Liver (tissue), 9 donors: ENCODE measurements around the gene PCYT2. TPM values are rescaled to one million over a fixed set of nuclear protein-coding genes. Genes with fewer than 3 reads are reported as not detected.

ENCODE experiments used
- DNase-seq: peaks from one replicate; pipeline ENCODE4 v3.0.0-alpha.2; 2017; ENCODE audit warnings: low spot score
- H3K27ac ChIP-seq, 2 donors: one replicate each; pipeline ENCODE4 v1.7.0; 2013; ENCODE audit warnings: inconsistent platforms in 2 of 2, low read length in 2 of 2, control low read depth in 1 of 2, low read depth in 1 of 2, mild to moderate bottlenecking in 1 of 2
- H3K27me3 ChIP-seq, 4 donors: one replicate each; pipeline versions ENCODE4 v1.6.1 to v1.7.0; 2013; ENCODE audit warnings: low read length in 3 of 4, inconsistent platforms in 1 of 4, mild to moderate bottlenecking in 1 of 4, moderate library complexity in 1 of 4; ENCODE audit not compliant: control insufficient read depth in 4 of 4, insufficient read depth in 4 of 4
- H3K36me3 ChIP-seq, 4 donors: one replicate each; pipeline versions ENCODE4 v1.6.1 to v1.7.0; 2013; ENCODE audit warnings: low read length in 3 of 4, mild to moderate bottlenecking in 3 of 4, low read depth in 1 of 4, moderate library complexity in 1 of 4; ENCODE audit not compliant: control insufficient read depth in 4 of 4, insufficient read depth in 3 of 4
- H3K4me1 ChIP-seq, 4 donors: one replicate each; pipeline versions ENCODE4 v1.6.1 to v1.7.0; 2013; ENCODE audit warnings: low read length in 3 of 4, mild to moderate bottlenecking in 3 of 4, moderate library complexity in 1 of 4; ENCODE audit not compliant: control insufficient read depth in 4 of 4, insufficient read depth in 4 of 4
- H3K4me3 ChIP-seq, 3 donors: one replicate each; pipeline versions ENCODE4 v1.6.1 to v1.7.0; 2013; ENCODE audit warnings: low read length in 3 of 3, control low read depth in 1 of 3, low read depth in 1 of 3, mild to moderate bottlenecking in 1 of 3
- H3K9ac ChIP-seq, 2 donors: one replicate each; pipeline ENCODE4 v1.7.0; 2013; ENCODE audit warnings: low read length in 2 of 2, mild to moderate bottlenecking in 2 of 2, moderate library complexity in 2 of 2, control low read depth in 1 of 2, low read depth in 1 of 2
- H3K9me3 ChIP-seq, 4 donors: one replicate each; pipeline versions ENCODE4 v1.6.1 to v1.7.0; 2013; ENCODE audit warnings: low read length in 3 of 4; ENCODE audit not compliant: control insufficient read depth in 4 of 4
- ATF3 ChIP-seq: IDR thresholded peaks from 2 replicates; pipeline ENCODE4 v1.6.1; 2016; ENCODE audit warnings: antibody characterized with exemption
- CTCF ChIP-seq: fragments of 150-350 bp; IDR thresholded peaks from 2 replicates; pipeline ENCODE4 v1.5.1; 2017; ENCODE audit warnings: improper control_type of control experiment, low read depth, low read length; ENCODE audit not compliant: missing input control
- EGR1 ChIP-seq, 2 donors: IDR thresholded peaks; 2 replicates each; pipeline ENCODE4 v1.6.1; 2016 to 2018; ENCODE audit warnings: antibody characterized with exemption in 2 of 2, low read depth in 2 of 2
- FOXA1 ChIP-seq: IDR thresholded peaks from 2 replicates; pipeline ENCODE4 v1.6.1; 2016; ENCODE audit warnings: antibody characterized with exemption
- GABPA ChIP-seq, 2 donors: IDR thresholded peaks in 1 of 2; conservative IDR thresholded peaks in 1 of 2; 2 replicates each; pipeline ENCODE4 v1.6.1; 2016; ENCODE audit warnings: antibody characterized with exemption in 2 of 2, mild to moderate bottlenecking in 1 of 2, moderate library complexity in 1 of 2
- HNF4A ChIP-seq, 2 donors: conservative IDR thresholded peaks; 2 replicates each; pipeline ENCODE4 v1.6.1; 2016; ENCODE audit warnings: antibody characterized with exemption in 2 of 2, mild to moderate bottlenecking in 2 of 2
- MAX ChIP-seq: IDR thresholded peaks from 2 replicates; pipeline ENCODE4 v1.6.1; 2016; ENCODE audit warnings: antibody characterized with exemption
- REST ChIP-seq: IDR thresholded peaks from 2 replicates; pipeline ENCODE4 v1.6.1; 2016; ENCODE audit warnings: antibody characterized with exemption, mild to moderate bottlenecking
- RXRA ChIP-seq, 2 donors: IDR thresholded peaks; 2 replicates each; pipeline ENCODE4 v1.6.1; 2017 to 2018; ENCODE audit warnings: antibody characterized with exemption in 2 of 2, mild to moderate bottlenecking in 1 of 2
- SP1 ChIP-seq: IDR thresholded peaks from 2 replicates; pipeline ENCODE4 v1.6.1; 2018; ENCODE audit warnings: antibody characterized with exemption, mild to moderate bottlenecking
- YY1 ChIP-seq: IDR thresholded peaks from 2 replicates; pipeline ENCODE4 v1.6.1; 2016; ENCODE audit warnings: antibody characterized with exemption, mild to moderate bottlenecking
- WGBS: extraction: QIAGEN DNeasy Blood & Tissue Kit; methylation state at CpG from one replicate; pipeline ENCODE4 v1.1.7; 2013; 5-methylcytosine and 5-hydroxymethylcytosine counted together
- polyA plus RNA-seq, 2 donors: library from polyadenylated mRNA; stranded (reverse) in 1 of 2; unstranded in 1 of 2; fragments of 200-250 nt in 1 of 2; fragments of >200 nt in 1 of 2; fragmentation: Nextera tagmentation in 1 of 2; extraction: Ambion mirVana in 1 of 2; gene quantifications; one replicate each; pipeline versions ENCODE4 v1.2.1 to v1.2.3, GENCODE V29; 2013 to 2015
- total RNA-seq, 2 donors: library from RNA; depleted of rRNA; stranded (reverse); fragments of >200 nt; gene quantifications; one replicate each; pipeline ENCODE4 v1.2.3, GENCODE V29; 2014
- donor health status: healthy.
- donor health status: healthy.
- donor health status: healthy.
- donor health status: healthy.
- donor health status: healthy.

The PCYT2 gene
- total and polyA plus RNA-seq, 4 donors, result 63.9 to 101 (median 88.4) TPM

GRCh38 chr17:81877569-81877968 lies 33.6 kb downstream of the PCYT2 start:
- H3K27me3 ChIP-seq, result no peaks in the 10 kb centered on the region
- H3K9me3 ChIP-seq, result no peaks in the 10 kb centered on the region
- DNase-seq, result no peak
- H3K9ac ChIP-seq, result no peak overlapping the region
- TF ChIP-seq REST, result no peak
- TF ChIP-seq RXRA (IDR thresholded peaks at IDR 0.05), result no peak
- TF ChIP-seq EGR1 (IDR thresholded peaks at IDR 0.05; ENCODE audit: low read depth in 2 of 2), result no peak
- peaks cover 0 to 3% (median 0%) of the 10 kb centered on the region in 4 donors for H3K4me1 ChIP-seq
- H3K27ac ChIP-seq, result no peak overlapping the region
- WGBS, result 95% methylated on average over 5 of the region's 5 CpGs
- H3K4me3 ChIP-seq, result no peak overlapping the region
- peaks cover 2 to 5% (median 4%) of the 10 kb centered on the region in 4 donors for H3K36me3 ChIP-seq

- H3K36me3 ChIP-seq, result peaks cover 0 to 6% (median 2%) of the 10 kb centered on the region in 4 donors
- peak overlapping the region; percentile 86 to 97 for H3K9ac ChIP-seq
- WGBS, result under 1% methylated on average over 86 of the region's 86 CpGs
Observed at GRCh38 chr17:81871387-81872230, 39.6 kb downstream of the PCYT2 start.

More at GRCh38 chr17:81871387-81872230, 39.6 kb downstream of the PCYT2 start:
- H3K9me3 ChIP-seq, result no peaks in the 10 kb centered on the region
- H3K27ac ChIP-seq, result peak overlapping the region; percentile 94 to 100
- H3K4me3 ChIP-seq, result peak overlapping the region; percentile 77 to 89 (median 79)
- TF ChIP-seq FOXA1 (no peak), SP1 (peak; percentile 12), ATF3 (no peak), HNF4A (conservative IDR thresholded peaks at IDR 0.05) (no peak), MAX (no peak), REST (peak; percentile 33), YY1 (peak; percentile 75), CTCF (no peak), GABPA (IDR thresholded peaks at IDR 0.05 in 1 of 2, conservative IDR thresholded peaks at IDR 0.05 in 1 of 2) (peak in 1 of 2 donors; percentile 84)
- no peaks in the 10 kb centered on the region for H3K27me3 ChIP-seq
- H3K4me1 ChIP-seq, result peaks cover 10 to 42% (median 32%) of the 10 kb centered on the region in 4 donors
- DNase-seq, result peak; percentile 93
